ENCODE results near the gene CCP110. TPM values are rescaled to one million over a fixed set of nuclear protein-coding genes. Genes with fewer than 3 reads are reported as not detected.

The CCP110 gene
- total and polyA plus RNA-seq, 2 of the 13 experiments (the other 11 are each of a cell fraction or from before 2014, with no cell fraction given): 10.0 to 11.1 TPM

DNA sequence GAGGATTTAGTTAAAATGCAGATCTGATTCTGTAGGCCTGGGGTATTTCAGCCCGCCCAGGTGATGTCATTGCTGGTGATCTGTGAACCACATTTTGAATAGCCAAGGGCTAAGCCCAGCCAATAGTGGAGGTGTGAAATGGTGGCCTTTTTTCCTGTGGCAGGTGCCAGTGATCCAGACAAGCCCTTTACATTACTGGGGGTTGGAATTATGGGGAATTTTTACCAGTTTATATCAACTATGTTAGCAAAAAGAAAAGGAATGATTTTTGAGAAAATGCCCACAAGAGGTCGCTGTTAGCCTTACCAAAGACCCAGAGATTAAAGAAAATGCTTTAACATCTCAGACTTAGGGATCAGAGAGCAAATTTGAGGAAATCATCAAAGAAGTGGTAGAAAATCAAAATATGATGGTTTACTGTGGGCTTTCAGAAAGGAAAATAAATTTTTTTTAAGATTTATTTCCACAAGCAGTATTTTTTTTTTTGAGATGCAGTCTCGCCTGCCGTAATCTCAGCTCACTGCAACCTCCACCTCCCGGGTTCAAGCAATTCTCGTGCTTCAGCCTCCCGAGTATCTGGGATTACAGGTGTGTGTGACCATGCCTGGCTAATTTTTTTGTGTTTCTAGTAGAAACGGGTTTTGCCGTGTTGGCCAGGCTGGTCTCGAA is 35.6 kb downstream of the CCP110 start:
- no peak overlapping the region for H3K4me3 ChIP-seq (replicated peaks in 1 of 3; ENCODE audit: insufficient read depth in 1 of 3, low read depth in 2 of 3, low read length in 3 of 3)
- BruUV-seq (replicated peaks): no TSS peak
- no peak overlapping the region for H2AFZ ChIP-seq (ENCODE audit: low read length)
- POLR2A ChIA-PET: no interaction called here
- in situ Hi-C loops (cut with HindIII; ENCODE audit: extremely low pct_ligation_motif_present, low pct_unique_long_range_greater_than_20kb) (no loop called here), intact Hi-C loops (cut with micrococcal nuclease; ENCODE audit: unreplicated experiment) (loop anchor here (1.0 kb wide), 2 partner anchors 42 to 327 kb away; no protein-coding TSS in a partner anchor)
- no peak for ATAC-seq
- H3K9me3 ChIP-seq (ENCODE audit: low read length): peaks cover 9% of the 10 kb centered on the region
- CTCF ChIA-PET (ENCODE audit: low intra/inter-chr PET ratio, low total read pairs): interaction anchor here (1.1 to 2.4 kb wide), 3 partner anchors 42 to 326 kb away, joined by 3 to 30 read pairs (median 5); partner anchors contain the start of gene GPRC5B
- peak; percentile 58 for DNase-seq (ENCODE audit: low spot score)
- H3K27me3 ChIP-seq (ENCODE audit: control insufficient read depth in 1 of 2, insufficient read depth in 2 of 2, low read length in 2 of 2): no peaks in the 10 kb centered on the region
- peaks cover 13% of the 10 kb centered on the region for H3K4me1 ChIP-seq (ENCODE audit: insufficient read depth, low read length)
- peak; percentile 49 for FAIRE-seq
- no peak overlapping the region for H3K27ac ChIP-seq (ENCODE audit: extremely low read length, insufficient read depth, low read length)
- 58% methylated on average over 10 of the region's 10 CpGs for WGBS (ENCODE audit: low lambda C conversion rate)
- H3K9ac ChIP-seq (ENCODE audit: insufficient read depth, low read depth, low read length): no peak overlapping the region
- H3K36me3 ChIP-seq (replicated peaks in 1 of 2; ENCODE audit: control insufficient read depth in 1 of 2, insufficient read depth in 2 of 2, low read length in 2 of 2): no peaks in the 10 kb centered on the region
- no peak overlapping the region for H3K4me2 ChIP-seq (ENCODE audit: low read depth, low read length)
- no peaks in the 10 kb centered on the region for H4K20me1 ChIP-seq (ENCODE audit: insufficient read depth, low read length)
- H3K79me2 ChIP-seq (ENCODE audit: insufficient read depth, low read length): no peaks in the 10 kb centered on the region
- no peak for TF ChIP-seq ATF5 (CRISPR knock-in tag; IDR thresholded peaks at IDR 0.05; ENCODE audit: low read depth)
- TF ChIP-seq, protein P1, sequence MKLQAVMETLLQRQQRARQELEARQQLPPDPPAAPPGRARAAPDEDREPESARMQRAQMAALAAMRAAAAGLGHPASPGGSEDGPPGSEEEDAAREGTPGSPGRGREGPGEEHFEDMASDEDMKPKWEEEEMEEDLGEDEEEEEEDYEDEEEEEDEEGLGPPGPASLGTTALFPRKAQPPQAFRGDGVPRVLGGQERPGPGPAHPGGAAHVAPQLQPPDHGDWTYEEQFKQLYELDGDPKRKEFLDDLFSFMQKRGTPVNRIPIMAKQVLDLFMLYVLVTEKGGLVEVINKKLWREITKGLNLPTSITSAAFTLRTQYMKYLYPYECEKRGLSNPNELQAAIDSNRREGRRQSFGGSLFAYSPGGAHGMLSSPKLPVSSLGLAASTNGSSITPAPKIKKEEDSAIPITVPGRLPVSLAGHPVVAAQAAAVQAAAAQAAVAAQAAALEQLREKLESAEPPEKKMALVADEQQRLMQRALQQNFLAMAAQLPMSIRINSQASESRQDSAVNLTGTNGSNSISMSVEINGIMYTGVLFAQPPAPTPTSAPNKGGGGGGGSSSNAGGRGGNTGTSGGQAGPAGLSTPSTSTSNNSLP (IDR thresholded peaks at IDR 0.05; ENCODE audit: low read depth, low read length): 0 out of 2 replicates have a peak, but pooled peaks have one; percentile 43
- peak; percentile 21; the same call in 1 of the 2 replicates for TF ChIP-seq FOXJ3 (CRISPR knock-in tag; IDR thresholded peaks at IDR 0.05; ENCODE audit: borderline replicate concordance)
- no peak for TF ChIP-seq THRA (CRISPR knock-in tag; IDR thresholded peaks at IDR 0.05; ENCODE audit: borderline replicate concordance)
- TF ChIP-seq, protein P2, sequence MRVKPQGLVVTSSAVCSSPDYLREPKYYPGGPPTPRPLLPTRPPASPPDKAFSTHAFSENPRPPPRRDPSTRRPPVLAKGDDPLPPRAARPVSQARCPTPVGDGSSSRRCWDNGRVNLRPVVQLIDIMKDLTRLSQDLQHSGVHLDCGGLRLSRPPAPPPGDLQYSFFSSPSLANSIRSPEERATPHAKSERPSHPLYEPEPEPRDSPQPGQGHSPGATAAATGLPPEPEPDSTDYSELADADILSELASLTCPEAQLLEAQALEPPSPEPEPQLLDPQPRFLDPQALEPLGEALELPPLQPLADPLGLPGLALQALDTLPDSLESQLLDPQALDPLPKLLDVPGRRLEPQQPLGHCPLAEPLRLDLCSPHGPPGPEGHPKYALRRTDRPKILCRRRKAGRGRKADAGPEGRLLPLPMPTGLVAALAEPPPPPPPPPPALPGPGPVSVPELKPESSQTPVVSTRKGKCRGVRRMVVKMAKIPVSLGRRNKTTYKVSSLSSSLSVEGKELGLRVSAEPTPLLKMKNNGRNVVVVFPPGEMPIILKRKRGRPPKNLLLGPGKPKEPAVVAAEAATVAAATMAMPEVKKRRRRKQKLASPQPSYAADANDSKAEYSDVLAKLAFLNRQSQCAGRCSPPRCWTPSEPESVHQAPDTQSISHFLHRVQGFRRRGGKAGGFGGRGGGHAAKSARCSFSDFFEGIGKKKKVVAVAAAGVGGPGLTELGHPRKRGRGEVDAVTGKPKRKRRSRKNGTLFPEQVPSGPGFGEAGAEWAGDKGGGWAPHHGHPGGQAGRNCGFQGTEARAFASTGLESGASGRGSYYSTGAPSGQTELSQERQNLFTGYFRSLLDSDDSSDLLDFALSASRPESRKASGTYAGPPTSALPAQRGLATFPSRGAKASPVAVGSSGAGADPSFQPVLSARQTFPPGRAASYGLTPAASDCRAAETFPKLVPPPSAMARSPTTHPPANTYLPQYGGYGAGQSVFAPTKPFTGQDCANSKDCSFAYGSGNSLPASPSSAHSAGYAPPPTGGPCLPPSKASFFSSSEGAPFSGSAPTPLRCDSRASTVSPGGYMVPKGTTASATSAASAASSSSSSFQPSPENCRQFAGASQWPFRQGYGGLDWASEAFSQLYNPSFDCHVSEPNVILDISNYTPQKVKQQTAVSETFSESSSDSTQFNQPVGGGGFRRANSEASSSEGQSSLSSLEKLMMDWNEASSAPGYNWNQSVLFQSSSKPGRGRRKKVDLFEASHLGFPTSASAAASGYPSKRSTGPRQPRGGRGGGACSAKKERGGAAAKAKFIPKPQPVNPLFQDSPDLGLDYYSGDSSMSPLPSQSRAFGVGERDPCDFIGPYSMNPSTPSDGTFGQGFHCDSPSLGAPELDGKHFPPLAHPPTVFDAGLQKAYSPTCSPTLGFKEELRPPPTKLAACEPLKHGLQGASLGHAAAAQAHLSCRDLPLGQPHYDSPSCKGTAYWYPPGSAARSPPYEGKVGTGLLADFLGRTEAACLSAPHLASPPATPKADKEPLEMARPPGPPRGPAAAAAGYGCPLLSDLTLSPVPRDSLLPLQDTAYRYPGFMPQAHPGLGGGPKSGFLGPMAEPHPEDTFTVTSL (CRISPR knock-in tag; IDR thresholded peaks at IDR 0.05; ENCODE audit: borderline replicate concordance): 0 out of 2 replicates have a peak, but pooled peaks have one; percentile 34
- peak; percentile 76 for TF ChIP-seq CTCF (CRISPR knock-in tag; IDR thresholded peaks at IDR 0.05)
- peak; percentile 56; the same call in 1 of the 2 replicates for TF ChIP-seq RAD21 (CRISPR knock-in tag; IDR thresholded peaks at IDR 0.05)
- 0 out of 4 replicates have a peak, but pooled peaks of 1 of the 2 experiments have one; percentile 13 for TF ChIP-seq NR2F1 (CRISPR knock-in tag; IDR thresholded peaks at IDR 0.05)
- TF ChIP-seq RBM39 (IDR thresholded peaks at IDR 0.05; ENCODE audit: low read depth, low read length, poor library complexity, severe bottlenecking): peak; percentile 37
- TF ChIP-seq SMC3 (IDR thresholded peaks at IDR 0.05; ENCODE audit: low read length): peak; percentile 60
- TF ChIP-seq GATAD2A (CRISPR knock-in tag; IDR thresholded peaks at IDR 0.05): 0 out of 2 replicates have a peak, but pooled peaks have one; percentile 30
